K562 (cell line): ENCODE data around the gene CNIH1. TPM values are rescaled to one million over a fixed set of nuclear protein-coding genes. Genes with fewer than 3 reads are reported as not detected.

ENCODE experiments used
- CBX8 ChIP-seq: fragments of 200-600 bp; sonication (generic); IDR thresholded peaks from 2 replicates; pipeline ENCODE4 v1.6.1; 2012; ENCODE audit warnings: borderline replicate concordance, mixed run types, low read depth, mild to moderate bottlenecking, moderate library complexity, mixed read lengths, low read length, control low read depth, inconsistent platforms; ENCODE audit not compliant: poor library complexity, severe bottlenecking; ENCODE audit errors: extremely low read depth
- CHD4 ChIP-seq: fragments of 200-600 bp; sonication (generic); IDR thresholded peaks from 3 replicates; pipeline ENCODE4 v1.6.1; 2012; ENCODE audit warnings: low read depth, mild to moderate bottlenecking, mixed read lengths, low read length, inconsistent platforms; ENCODE audit not compliant: insufficient read depth, insufficient replicate concordance, poor library complexity, severe bottlenecking
- GATAD2A ChIP-seq: fragments of 450-650 bp; IDR thresholded peaks from 2 replicates; pipeline ENCODE4 v1.6.1; 2017
- IRF2 ChIP-seq: sonication (generic); formaldehyde crosslinking; IDR thresholded peaks from 2 replicates; pipeline ENCODE4 v1.8.1; 2022; ENCODE audit warnings: mild to moderate bottlenecking, missing genetic modification reagents
- MXI1 ChIP-seq: IDR thresholded peaks from 2 replicates; pipeline ENCODE4 v1.6.1; 2011; ENCODE audit warnings: low read depth, mild to moderate bottlenecking, improper control_type of control experiment, low read length
- PCBP2 ChIP-seq: fragments of 200-400 bp; formaldehyde crosslinking; IDR thresholded peaks from 2 replicates; pipeline ENCODE4 v1.6.1; 2018; ENCODE audit warnings: low read length, low read depth, mild to moderate bottlenecking, moderate library complexity; ENCODE audit not compliant: poor library complexity, severe bottlenecking
- PHF8 ChIP-seq: fragments of 200-600 bp; sonication (generic); IDR thresholded peaks from 2 replicates; pipeline ENCODE4 v1.6.1; 2012; ENCODE audit warnings: mixed run types, mild to moderate bottlenecking, inconsistent platforms, low read length, moderate library complexity, borderline replicate concordance
- PURB ChIP-seq: sonication (generic); formaldehyde crosslinking; IDR thresholded peaks from 2 replicates; pipeline ENCODE4 v1.9.0; 2021; ENCODE audit warnings: low read depth, mild to moderate bottlenecking, missing genetic modification reagents
- RBM15 ChIP-seq: fragments of 200-400 bp; formaldehyde crosslinking; IDR thresholded peaks from 2 replicates; pipeline ENCODE4 v1.6.1; 2018; ENCODE audit warnings: mild to moderate bottlenecking, low read length, moderate library complexity; ENCODE audit not compliant: insufficient read depth
- RFX5 ChIP-seq: IDR thresholded peaks from 2 replicates; pipeline ENCODE4 v1.6.1; 2011; ENCODE audit warnings: low read depth, mild to moderate bottlenecking, improper control_type of control experiment, low read length
- ZNF274 ChIP-seq: IDR thresholded peaks from 2 replicates; pipeline ENCODE4 v1.6.1; 2011; ENCODE audit warnings: low read depth, mild to moderate bottlenecking, low read length, moderate library complexity, borderline replicate concordance
- polyA plus RNA-seq, 8 experiments: library from polyadenylated mRNA; depleted of rRNA in 4 of 8; stranded (reverse) in 5 of 8; unstranded in 3 of 8; fragments of >200 nt; fragmentation: Nextera tagmentation in 2 of 8; fragmentation: Illumina TruSeq in 1 of 8; extraction: Ambion mirVana in 2 of 8; extraction: Trizol in 1 of 8; gene quantifications; 2 replicates each; pipeline versions ENCODE4 v1.2.1 to v1.2.3, GENCODE V29; 2011 to 2014; ENCODE audit warnings: inconsistent platforms in 1 of 8, missing spikeins in 1 of 8
- total RNA-seq, 7 experiments: library from RNA; depleted of rRNA in 6 of 7; stranded (reverse); fragments of >200 nt in 6 of 7; fragmentation: Illumina TruSeq in 2 of 7; extraction: Trizol in 2 of 7; gene quantifications; 2 replicates each; pipeline versions ENCODE4 v1.2.1 to v1.2.3, GENCODE V29; 2011 to 2021; ENCODE audit warnings: low replicate concordance in 1 of 7
- TF ChIP-seq, protein P1 (sequence below): fragments of 250-450 bp; sonication (Bioruptor Pico); IDR thresholded peaks from 2 replicates; pipeline ENCODE4 v1.5.0; 2021; ENCODE audit warnings: mild to moderate bottlenecking, moderate library complexity
- TF ChIP-seq, protein P2 (sequence below): sonication (generic); formaldehyde crosslinking; IDR thresholded peaks from 2 replicates; pipeline ENCODE4 v1.8.0; 2022; ENCODE audit warnings: missing genetic modification reagents, mild to moderate bottlenecking, borderline replicate concordance
- TF ChIP-seq, protein P3 (sequence below): fragments of 450-650 bp; formaldehyde crosslinking; IDR thresholded peaks from 2 replicates; pipeline ENCODE4 v1.4.0; 2020; ENCODE audit warnings: mild to moderate bottlenecking
- TF ChIP-seq, protein P4 (sequence below): sonication (generic); formaldehyde crosslinking; IDR thresholded peaks from 2 replicates; pipeline ENCODE4 v1.9.0; 2022; ENCODE audit warnings: mild to moderate bottlenecking, missing genetic modification reagents
- TF ChIP-seq, protein P5 (sequence below): fragments of 450-650 bp; formaldehyde crosslinking; IDR thresholded peaks from 2 replicates; pipeline ENCODE4 v1.4.0; 2022; ENCODE audit warnings: missing genetic modification characterization
- TF ChIP-seq, protein P6 (sequence below): fragments of 250-450 bp; sonication (Bioruptor Pico); IDR thresholded peaks from 2 replicates; pipeline ENCODE4 v1.6.1; 2021; ENCODE audit warnings: mild to moderate bottlenecking

The CNIH1 gene
- total and polyA plus RNA-seq, 9 of the 15 experiments (the other 6 are each of a cell fraction or from before 2014, with no cell fraction given): 13.9 to 283 (median 77.3) TPM

DNA sequence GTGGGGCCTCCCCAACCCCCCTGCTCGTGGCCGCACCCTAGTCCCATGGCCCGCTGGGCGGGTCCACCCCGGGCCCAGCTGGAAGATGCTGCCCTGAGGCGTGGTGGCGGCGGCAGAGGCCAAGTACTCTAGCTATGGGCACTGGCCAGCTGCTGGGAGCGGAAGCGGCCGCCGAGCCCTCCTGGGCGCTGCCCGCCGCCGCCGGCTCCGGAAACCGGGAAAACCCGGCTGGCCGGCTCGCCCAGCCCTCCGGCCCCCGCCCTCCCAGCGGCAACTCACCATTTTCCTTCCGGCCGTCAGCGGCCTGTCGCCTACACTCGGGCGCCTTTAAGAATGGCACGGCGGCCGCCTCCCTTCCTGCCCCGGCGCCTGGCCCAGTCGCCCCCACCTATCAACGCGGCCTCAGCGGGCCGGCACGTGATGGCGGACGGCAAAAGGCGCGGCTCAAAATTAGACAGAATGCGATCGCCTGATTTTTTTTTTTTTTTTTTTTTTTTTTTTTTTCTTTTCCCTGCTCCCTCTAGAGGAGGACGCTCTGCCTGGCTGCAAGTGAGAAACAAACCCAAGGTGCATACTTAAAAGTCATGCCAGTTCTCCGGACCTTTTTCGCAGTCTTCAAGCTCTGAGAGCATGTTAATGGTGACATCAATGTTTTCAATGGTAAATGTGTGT, 47.6 kb upstream of the CNIH1 start, which contains the start of gene GMFB (continued):
- TF ChIP-seq, protein P1, sequence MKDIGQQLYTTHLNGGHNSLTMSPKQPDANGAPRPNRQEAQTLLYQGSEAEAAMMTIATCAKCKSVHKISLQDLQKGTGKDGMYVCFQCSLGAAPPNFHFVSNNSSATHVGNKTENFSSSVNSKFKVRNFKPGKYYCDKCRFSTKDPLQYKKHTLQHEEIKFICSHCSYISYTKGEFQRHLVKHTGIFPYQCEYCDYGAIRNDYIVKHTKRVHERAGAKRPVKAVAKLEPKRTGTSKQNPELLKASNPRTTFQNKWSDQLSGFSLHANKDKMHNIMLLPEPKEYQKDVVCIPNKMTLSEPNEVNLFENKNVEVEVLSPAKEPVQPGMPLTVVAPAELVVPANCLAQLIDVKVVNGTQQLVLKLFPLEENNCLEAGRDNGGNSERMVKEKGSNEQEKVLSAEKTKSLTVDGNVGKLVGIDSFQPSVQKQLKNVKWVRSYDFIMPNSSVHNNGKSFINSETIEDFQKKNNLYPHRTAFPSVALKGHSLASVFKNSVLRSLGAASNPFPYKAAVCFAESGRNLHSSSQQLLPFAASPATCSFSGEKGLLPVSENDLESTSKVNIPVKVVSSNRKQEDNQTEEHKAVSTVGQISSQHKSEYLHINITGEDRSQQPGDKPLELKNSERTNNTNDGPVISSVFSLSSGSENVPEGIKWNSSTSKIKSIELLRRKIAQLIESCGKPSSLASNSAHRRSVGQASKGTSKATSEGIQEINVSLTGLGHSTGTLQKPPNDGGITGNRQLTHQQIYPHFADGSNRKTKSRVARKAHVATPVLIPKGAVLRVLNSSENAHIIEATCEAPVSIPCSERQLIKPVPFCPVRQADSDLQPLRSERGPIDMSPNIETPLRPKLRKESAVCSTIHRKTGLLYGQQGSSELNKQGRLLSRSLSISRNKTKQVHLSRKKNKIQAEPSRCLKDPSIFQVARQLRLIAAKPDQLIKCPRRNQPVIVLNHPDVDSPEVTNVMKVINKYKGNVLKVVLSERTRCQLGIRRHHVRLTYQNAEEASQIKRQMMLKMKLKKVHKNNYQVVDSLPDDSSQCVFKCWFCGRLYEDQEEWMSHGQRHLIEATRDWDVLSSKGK (CRISPR knock-in tag): no peak
- TF ChIP-seq IRF2 (CRISPR knock-in tag) (no peak), PCBP2 (no peak), ZNF274 (no peak), RFX5 (no peak), MXI1 (no peak), CHD4 (no peak), GATAD2A (no peak), PHF8 (peak; percentile 59; the same call in 1 of the 2 replicates), RBM15 (no peak), CBX8 (no peak), PURB (CRISPR knock-in tag) (no peak)
- TF ChIP-seq, protein P2, sequence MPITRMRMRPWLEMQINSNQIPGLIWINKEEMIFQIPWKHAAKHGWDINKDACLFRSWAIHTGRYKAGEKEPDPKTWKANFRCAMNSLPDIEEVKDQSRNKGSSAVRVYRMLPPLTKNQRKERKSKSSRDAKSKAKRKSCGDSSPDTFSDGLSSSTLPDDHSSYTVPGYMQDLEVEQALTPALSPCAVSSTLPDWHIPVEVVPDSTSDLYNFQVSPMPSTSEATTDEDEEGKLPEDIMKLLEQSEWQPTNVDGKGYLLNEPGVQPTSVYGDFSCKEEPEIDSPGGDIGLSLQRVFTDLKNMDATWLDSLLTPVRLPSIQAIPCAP (CRISPR knock-in tag): no peak
- TF ChIP-seq, protein P3, sequence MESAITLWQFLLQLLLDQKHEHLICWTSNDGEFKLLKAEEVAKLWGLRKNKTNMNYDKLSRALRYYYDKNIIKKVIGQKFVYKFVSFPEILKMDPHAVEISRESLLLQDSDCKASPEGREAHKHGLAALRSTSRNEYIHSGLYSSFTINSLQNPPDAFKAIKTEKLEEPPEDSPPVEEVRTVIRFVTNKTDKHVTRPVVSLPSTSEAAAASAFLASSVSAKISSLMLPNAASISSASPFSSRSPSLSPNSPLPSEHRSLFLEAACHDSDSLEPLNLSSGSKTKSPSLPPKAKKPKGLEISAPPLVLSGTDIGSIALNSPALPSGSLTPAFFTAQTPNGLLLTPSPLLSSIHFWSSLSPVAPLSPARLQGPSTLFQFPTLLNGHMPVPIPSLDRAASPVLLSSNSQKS: no peak
- TF ChIP-seq, protein P4, sequence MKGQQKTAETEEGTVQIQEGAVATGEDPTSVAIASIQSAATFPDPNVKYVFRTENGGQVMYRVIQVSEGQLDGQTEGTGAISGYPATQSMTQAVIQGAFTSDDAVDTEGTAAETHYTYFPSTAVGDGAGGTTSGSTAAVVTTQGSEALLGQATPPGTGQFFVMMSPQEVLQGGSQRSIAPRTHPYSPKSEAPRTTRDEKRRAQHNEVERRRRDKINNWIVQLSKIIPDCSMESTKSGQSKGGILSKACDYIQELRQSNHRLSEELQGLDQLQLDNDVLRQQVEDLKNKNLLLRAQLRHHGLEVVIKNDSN (CRISPR knock-in tag): peak; percentile 91
- TF ChIP-seq, protein P5, sequence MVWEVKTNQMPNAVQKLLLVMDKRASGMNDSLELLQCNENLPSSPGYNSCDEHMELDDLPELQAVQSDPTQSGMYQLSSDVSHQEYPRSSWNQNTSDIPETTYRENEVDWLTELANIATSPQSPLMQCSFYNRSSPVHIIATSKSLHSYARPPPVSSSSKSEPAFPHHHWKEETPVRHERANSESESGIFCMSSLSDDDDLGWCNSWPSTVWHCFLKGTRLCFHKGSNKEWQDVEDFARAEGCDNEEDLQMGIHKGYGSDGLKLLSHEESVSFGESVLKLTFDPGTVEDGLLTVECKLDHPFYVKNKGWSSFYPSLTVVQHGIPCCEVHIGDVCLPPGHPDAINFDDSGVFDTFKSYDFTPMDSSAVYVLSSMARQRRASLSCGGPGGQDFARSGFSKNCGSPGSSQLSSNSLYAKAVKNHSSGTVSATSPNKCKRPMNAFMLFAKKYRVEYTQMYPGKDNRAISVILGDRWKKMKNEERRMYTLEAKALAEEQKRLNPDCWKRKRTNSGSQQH (CRISPR knock-in tag): no peak
- TF ChIP-seq, protein P6, sequence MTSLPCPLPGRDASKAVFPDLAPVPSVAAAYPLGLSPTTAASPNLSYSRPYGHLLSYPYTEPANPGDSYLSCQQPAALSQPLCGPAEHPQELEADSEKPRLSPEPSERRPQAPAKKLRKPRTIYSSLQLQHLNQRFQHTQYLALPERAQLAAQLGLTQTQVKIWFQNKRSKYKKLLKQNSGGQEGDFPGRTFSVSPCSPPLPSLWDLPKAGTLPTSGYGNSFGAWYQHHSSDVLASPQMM (CRISPR knock-in tag): no peak
